CD4-positive, alpha-beta T cell treated with Interferon alpha-2 for 1 hour (primary cell): ENCODE measurements around the gene IER5.
A peak's percentile ranks its signal among the peaks of the same experiment; 100 is the strongest.

Source experiments
- DNase-seq, 2 donors: peaks; one replicate each; pipeline ENCODE4 v3.0.0-alpha.2; 2020 to 2022

The IER5 gene

DNA sequence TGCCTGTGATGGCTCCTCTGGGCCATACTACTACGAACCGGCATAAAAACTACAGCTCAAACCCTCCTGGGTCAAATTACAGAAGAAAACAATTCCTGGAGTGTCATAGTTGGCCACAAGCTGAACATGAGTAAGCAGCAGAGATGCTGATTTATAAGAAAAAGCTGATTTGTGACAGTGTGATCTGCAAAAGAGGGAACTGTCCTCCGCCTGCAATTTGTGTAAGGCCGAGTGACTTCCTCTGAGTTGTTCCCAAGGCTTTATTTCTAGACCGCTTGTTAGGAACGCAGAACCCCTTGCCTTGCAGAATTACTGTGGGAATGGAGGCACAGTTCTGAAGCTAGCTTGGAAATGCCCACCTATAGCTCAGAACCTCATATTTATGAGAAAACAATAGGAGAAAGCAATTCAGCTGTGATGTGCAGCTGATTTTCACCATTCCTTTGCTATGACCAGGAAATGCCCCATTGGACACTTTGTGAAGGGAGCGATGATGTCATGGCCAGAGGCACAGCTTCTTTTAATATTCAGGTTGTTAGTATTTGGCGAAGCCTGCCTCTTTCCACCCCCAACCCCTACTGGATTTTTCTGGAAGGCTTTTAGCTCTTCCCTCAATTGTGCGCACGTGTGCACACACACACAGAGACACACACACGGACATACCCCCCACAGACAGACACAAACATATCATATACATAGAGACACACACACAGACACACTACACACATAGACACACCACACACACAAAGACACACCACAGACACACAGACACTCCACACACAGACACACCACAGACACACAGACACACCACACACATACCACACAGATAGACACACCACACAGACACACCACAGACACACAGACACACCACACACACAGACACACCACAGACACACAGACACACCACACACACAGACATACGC lies 47.6 kb downstream of the IER5 start:
- peak in 1 of 2 donors; percentile 27 for DNase-seq

DNA sequence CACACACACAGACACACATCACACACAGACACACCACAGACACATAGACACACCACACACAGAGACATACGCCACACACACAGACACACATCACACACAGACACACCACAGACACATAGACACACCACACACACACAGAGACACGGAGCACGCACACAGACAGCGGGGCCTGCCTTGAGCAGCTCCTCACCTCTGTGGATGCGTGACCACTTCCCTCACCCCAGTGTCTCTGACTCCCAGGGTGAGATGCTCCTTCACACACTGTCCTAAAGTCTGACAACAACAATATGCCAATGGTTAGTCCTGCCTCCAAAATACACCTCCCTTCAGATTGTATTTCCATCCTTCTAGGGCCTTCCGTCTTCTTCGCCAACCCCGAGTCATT lies 48.2 kb downstream of the IER5 start:
- DNase-seq: no peak

DNA sequence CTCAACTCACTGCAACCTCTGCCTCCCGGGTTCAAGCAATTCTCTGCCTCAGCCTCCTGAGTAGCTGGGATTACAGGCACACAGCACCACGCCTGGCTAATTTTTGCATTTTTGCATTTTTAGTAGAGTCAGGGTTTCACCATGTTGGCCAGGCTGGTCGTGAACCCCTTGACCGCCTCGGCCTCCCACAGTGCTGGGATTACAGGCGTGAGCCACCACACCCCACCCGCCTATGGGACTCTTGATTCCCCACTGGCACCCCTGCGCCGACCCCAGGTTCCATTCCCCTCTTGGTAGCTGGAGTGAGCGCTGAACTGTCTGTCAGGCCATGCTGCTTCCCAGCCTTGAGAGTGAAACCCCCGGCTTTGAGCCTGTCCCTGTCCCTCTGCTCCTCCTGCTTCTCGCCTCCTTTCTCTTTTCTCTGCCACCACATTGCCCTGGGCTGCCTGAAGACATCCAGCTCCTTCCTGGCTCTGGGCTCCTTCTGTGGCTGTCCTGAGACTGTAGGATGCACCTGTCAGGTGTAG lies 48.8 kb downstream of the IER5 start:
- no peak for DNase-seq

- no peak for DNase-seq
Measured at GRCh38 chr1:181139631-181140061, 51.1 kb downstream of the IER5 start.

GRCh38 chr1:181140398-181140797 lies 51.9 kb downstream of the IER5 start:
- DNase-seq: no peak

- DNase-seq: no peak
Measured at GRCh38 chr1:181140891-181141290, 52.4 kb downstream of the IER5 start.

DNA sequence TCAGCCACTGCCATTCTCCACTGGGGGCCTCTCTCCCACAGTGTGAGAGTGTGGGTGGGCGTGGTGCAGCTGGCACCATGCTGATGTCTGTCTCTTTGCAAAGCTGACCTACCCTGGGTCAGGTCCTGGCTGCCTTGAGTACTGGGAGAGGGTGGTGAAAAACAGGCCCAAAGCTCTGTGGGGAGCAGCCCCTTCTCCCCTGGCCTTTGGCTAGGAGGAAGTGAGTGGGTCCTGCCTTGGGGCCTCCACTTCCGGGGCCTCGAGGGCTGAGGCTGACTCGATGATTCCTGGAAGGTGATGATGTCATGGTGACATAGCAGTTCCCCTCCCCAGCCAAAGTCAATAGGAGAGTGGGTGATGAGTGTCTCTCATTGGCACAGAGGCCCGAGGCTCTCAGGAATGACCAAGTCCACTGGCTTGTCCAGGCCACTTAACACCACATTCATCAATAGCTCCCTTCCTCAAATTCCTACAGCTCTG lies 53.0 kb downstream of the IER5 start:
- peak; percentile 45 to 79 for DNase-seq
